Stomach (tissue), 9 donors: Measurements from ENCODE around the gene DEPDC4. TPM values are rescaled to one million over a fixed set of nuclear protein-coding genes. Genes with fewer than 3 reads are reported as not detected.

Experiments used
- DNase-seq, 2 donors: peaks; one replicate each; pipeline versions ENCODE4 v3.0.0 to v3.0.0-alpha.2; 2013 to 2019
- H3K27ac ChIP-seq, 5 donors: fragments of 200-600 bp in 4 of 5; sonication (generic) in 4 of 5; one replicate each; pipeline ENCODE4 v1.5.1; 2013 to 2019; ENCODE audit warnings: mild to moderate bottlenecking in 1 of 5, moderate library complexity in 1 of 5
- H3K27me3 ChIP-seq, 3 donors: fragments of 200-600 bp; sonication (generic); one replicate each; pipeline ENCODE4 v1.5.1; 2017 to 2019; ENCODE audit warnings: mixed run types in 1 of 3
- H3K36me3 ChIP-seq, 4 donors: fragments of 200-600 bp; sonication (generic); 1 replicate in 3 of 4; 2 replicates in 1 of 4; pipeline ENCODE4 v1.5.1; 2016 to 2019
- H3K4me1 ChIP-seq, 4 donors: fragments of 200-600 bp; sonication (generic); one replicate each; pipeline ENCODE4 v1.5.1; 2016 to 2019
- H3K4me3 ChIP-seq, 4 donors: fragments of 200-600 bp; sonication (generic) in 3 of 4; one replicate each; pipeline ENCODE4 v1.5.1; 2016 to 2019; ENCODE audit warnings: mild to moderate bottlenecking in 1 of 4
- H3K9me3 ChIP-seq, 4 donors: fragments of 200-600 bp; sonication (generic); one replicate each; pipeline ENCODE4 v1.5.1; 2016 to 2019
- EP300 ChIP-seq: sonication (generic); formaldehyde crosslinking; IDR thresholded peaks from one replicate; pipeline ENCODE4 v1.6.1; 2017; ENCODE audit warnings: antibody characterized with exemption
- POLR2A ChIP-seq, 4 donors: fragments of 450-650 bp; IDR thresholded peaks; one replicate each; pipeline ENCODE4 v1.6.1; 2016; ENCODE audit warnings: antibody characterized with exemption in 4 of 4, control low read depth in 2 of 4, mild to moderate bottlenecking in 1 of 4, moderate library complexity in 1 of 4
- POLR2AphosphoS5 ChIP-seq, 3 donors: sonication (generic); formaldehyde crosslinking; IDR thresholded peaks; one replicate each; pipeline ENCODE4 v1.6.1; 2016; ENCODE audit warnings: antibody characterized with exemption in 3 of 3
- WGBS, 5 donors: extraction: QIAGEN DNeasy Blood & Tissue Kit in 3 of 5; methylation state at CpG; one replicate each; pipeline versions ENCODE4 v1.1.5 to v1.1.7; 2013 to 2018; 5-methylcytosine and 5-hydroxymethylcytosine counted together
- intact Hi-C: fragments of 100-400 bp; cut with DNase I; formaldehyde crosslinking; loops from one replicate; pipeline ENCODE4 v1.15.1; 2023; ENCODE audit warnings: low total_unique reads
- polyA plus RNA-seq, 3 donors: library from polyadenylated mRNA; stranded (reverse); fragments of 200-250 nt; gene quantifications; one replicate each; pipeline ENCODE4 v1.2.3, GENCODE V29; 2013
- total RNA-seq, 5 donors: library from RNA; depleted of rRNA; stranded (reverse); fragments of >200 nt; gene quantifications; one replicate each; pipeline versions ENCODE4 v1.1.0 to v1.2.3, GENCODE V29; 2014 to 2016
- TF ChIP-seq, protein P1 (sequence below), 7 experiments: fragments of 450-650 bp in 4 of 7; fragments of 200-600 bp in 3 of 7; sonication (generic) in 3 of 7; IDR thresholded peaks; one replicate each; pipeline ENCODE4 v1.5.1; 2016 to 2019; ENCODE audit warnings: antibody characterized with exemption in 7 of 7, control low read depth in 2 of 7, mild to moderate bottlenecking in 1 of 7
- donor health status: healthy with polysubstance abuse.
- donor health status: Bipolar disorder and iron deficiency.
- donor health status: healthy.

DEPDC4 gene
- total and polyA plus RNA-seq, 8 donors = 0.48 to 3.1 (median 0.55) TPM; not detected in 3

DNA sequence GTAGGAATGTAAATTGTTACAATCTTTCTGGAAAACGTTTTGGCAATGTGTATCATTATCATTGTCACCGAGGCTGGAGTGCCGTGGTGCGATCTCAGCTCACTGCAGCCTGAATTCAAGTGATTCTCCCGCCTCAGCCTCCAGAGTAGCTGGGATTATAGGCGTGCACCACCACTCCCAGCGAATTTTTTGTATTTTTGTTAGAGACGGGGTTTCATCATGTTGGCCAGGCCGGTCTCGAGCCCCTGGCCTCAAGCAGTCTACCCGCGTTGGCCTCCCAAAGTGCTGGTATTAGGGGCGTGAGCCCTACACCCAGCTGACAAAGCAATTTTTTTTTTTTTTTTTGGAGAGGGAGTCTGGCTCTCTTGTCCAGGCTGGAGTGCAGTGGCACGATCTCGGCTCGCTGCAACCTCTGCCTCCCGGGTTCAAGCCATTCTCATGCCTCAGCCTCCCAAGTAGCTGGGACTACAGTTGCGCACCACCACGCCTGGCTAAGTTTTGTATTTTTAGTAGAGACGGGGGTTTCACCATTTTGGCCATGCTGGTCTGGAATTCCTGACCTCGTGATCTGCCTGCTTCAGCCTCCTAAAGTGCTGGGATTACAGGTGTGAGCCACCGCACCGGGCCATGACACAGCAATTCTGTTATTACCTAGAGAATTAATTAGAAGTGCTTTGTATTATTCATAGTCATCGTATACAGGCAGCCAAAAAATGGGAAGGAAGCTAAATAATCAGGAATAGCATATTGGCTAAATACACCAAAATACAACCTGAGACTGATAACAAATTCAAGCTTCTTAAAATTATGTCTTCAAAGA, 65.1 kb downstream of the DEPDC4 start:
- Histone ChIP-seq H3K27me3 (no peaks in the 10 kb centered on the region), H3K36me3 (peaks cover 0 to 19% (median 16%) of the 10 kb centered on the region in 4 donors), H3K27ac (peak overlapping the region in 1 of 5 donors; percentile 84), H3K4me3 (peak overlapping the region; percentile 60 to 95 (median 75)), H3K9me3 (no peaks in the 10 kb centered on the region), H3K4me1 (peaks cover 15 to 50% (median 40%) of the 10 kb centered on the region in 4 donors)
- TF ChIP-seq EP300 = no peak
- TF ChIP-seq, protein P1, sequence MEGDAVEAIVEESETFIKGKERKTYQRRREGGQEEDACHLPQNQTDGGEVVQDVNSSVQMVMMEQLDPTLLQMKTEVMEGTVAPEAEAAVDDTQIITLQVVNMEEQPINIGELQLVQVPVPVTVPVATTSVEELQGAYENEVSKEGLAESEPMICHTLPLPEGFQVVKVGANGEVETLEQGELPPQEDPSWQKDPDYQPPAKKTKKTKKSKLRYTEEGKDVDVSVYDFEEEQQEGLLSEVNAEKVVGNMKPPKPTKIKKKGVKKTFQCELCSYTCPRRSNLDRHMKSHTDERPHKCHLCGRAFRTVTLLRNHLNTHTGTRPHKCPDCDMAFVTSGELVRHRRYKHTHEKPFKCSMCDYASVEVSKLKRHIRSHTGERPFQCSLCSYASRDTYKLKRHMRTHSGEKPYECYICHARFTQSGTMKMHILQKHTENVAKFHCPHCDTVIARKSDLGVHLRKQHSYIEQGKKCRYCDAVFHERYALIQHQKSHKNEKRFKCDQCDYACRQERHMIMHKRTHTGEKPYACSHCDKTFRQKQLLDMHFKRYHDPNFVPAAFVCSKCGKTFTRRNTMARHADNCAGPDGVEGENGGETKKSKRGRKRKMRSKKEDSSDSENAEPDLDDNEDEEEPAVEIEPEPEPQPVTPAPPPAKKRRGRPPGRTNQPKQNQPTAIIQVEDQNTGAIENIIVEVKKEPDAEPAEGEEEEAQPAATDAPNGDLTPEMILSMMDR (IDR thresholded peaks at IDR 0.05) = no peak
- no peak for TF ChIP-seq POLR2AphosphoS5 (IDR thresholded peaks at IDR 0.05)
- intact Hi-C loops = no loop called here
- WGBS, 5 donors = 84 to 89% (median 87%) methylated on average over 24 of the region's 24 CpGs
- no peak for DNase-seq

DNA sequence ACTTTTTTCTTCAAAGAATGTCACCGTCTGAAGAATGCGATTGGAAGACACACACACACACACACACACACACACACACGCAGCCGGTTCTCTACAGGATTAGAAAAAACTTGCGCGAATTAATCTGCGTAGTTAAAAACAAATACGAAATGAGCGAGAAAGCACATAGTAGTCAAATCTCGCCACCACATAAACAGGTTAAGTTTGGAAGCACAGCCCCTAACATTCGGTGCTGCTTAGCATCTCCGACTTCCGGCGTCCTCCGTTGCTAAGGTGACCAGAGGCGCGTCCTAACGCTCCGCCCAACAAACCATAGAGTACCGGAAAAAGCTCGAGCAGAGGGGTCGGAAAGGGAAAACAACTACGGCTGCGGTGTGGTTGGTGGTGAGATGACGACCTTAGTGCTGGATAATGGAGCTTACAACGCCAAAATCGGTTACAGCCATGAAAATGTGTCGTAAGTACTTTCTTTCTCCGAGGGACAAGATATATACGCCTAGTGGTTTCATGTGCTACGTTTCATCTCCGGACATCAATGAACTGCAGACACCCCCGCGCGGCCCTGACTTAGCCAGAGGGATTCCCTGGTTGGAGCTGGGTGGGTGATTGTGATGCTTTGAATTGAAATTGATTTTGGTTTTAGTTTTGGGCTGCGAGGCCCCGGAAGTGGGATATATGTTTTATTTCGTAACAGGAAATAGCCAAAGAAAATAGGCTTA, 66.3 kb downstream of the DEPDC4 start, which contains the start of gene ACTR6:
TSS of gene ACTR6 (plus strand) at position 353 of the 719 bp plus-strand sequence. CDS start at position 390, 37 bp downstream.
- DNase-seq = peak; percentile 96 to 99
- intact Hi-C loops = no loop called here
- Histone ChIP-seq H3K27ac (peak within 1 kb of the TSS; percentile 82 to 87 (median 84)), H3K27me3 (no peaks in the 10 kb centered on the region), H3K4me3 (peak within 1 kb of the TSS; percentile 60 to 95 (median 75)), H3K4me1 (peaks cover 15 to 50% (median 40%) of the 10 kb centered on the region in 4 donors), H3K36me3 (peaks cover 0 to 7% (median 4%) of the 10 kb centered on the region in 4 donors), H3K9me3 (no peaks in the 10 kb centered on the region)
- TF ChIP-seq POLR2A (IDR thresholded peaks at IDR 0.05) (no peak), EP300 (no peak), POLR2AphosphoS5 (IDR thresholded peaks at IDR 0.05) (peak; percentile 76 to 94 (median 79))
- 0% methylated on average over 37 to 38 of the region's 38 CpGs for WGBS, 5 donors

DNA sequence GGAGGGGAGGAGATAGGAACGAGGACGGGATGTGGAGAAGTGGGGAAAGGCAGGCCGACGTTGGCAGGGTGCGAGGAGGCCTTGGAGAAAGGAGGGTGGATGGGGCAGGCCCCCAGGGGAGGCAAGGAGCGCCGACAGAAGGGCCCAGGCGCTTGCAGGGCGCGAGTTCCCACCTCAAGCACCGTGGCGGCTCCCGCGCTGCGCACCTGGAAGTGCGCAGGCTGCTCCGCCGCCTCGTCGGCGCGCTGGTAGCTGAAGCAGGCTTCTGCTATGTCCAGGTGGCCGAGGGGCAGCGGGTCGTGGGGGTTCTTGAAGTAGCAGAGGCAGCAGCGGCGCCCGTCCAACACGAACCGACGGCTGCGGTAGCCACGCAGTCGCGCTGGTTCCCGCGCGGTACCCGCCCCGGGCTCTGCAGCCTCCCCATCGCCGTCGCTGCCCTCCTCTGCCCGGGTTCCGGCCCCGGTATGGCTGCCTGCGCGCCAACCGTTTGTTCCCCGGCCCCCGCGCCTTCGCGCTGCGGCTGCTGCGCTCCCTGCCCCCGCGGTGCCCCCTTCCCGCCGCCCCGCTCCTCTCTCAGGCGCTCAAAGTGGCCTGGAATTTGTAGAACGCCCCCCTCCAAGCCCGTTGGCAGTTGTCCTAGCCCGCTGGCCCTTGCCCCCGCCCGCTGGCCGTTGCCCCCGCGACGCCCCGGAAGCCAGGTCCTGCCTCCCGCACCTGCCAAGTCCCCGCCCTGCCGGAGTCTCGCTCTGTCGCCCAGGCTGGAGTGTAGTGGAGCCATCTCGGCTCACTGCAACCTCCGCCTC, 67.3 kb downstream of the DEPDC4 start:
- Histone ChIP-seq H3K36me3 (peaks cover 0 to 6% (median 6%) of the 10 kb centered on the region in 4 donors), H3K9me3 (no peaks in the 10 kb centered on the region), H3K27ac (peak overlapping the region; percentile 82 to 87 (median 84)), H3K27me3 (no peaks in the 10 kb centered on the region), H3K4me1 (peaks cover 15 to 50% (median 39%) of the 10 kb centered on the region in 4 donors), H3K4me3 (peak overlapping the region; percentile 60 to 95 (median 75))
- intact Hi-C loops = no loop called here
- DNase-seq = peak; percentile 84 to 85
- WGBS, 5 donors = 1 to 3% (median 2%) methylated on average over 36 to 79 of the region's 79 CpGs
- TF ChIP-seq EP300 = no peak
- TF ChIP-seq, protein P1 (IDR thresholded peaks at IDR 0.05) = no peak
- peak in 1 of 3 donors; percentile 20 for TF ChIP-seq POLR2AphosphoS5 (IDR thresholded peaks at IDR 0.05)

DNA sequence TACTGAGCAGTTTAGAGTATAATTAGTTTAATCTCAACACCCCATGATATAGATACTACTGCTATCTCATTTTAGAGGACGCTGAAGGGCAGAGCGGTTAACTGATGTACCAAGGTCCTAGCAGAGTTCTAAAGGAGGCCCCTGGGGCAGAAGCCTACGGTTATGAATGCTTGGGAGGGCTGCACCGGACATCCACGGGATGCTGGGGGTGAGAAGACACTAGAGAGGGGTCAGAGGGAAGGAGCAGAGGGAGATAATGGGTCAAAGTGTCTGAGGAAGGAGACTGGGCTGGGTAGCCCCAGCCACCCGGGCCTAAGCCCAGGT, 67.9 kb downstream of the DEPDC4 start:
- WGBS, 5 donors = 32 to 46% (median 38%) methylated on average over 6 of the region's 6 CpGs
- peak overlapping the region; percentile 82 to 87 (median 84) for H3K27ac ChIP-seq

More for the DNA sequence above, 67.9 kb downstream of the DEPDC4 start:
- no peak for TF ChIP-seq EP300
- TF ChIP-seq POLR2A (IDR thresholded peaks at IDR 0.05) = no peak
- TF ChIP-seq POLR2AphosphoS5 (IDR thresholded peaks at IDR 0.05) = no peak
- TF ChIP-seq, protein P1 (IDR thresholded peaks at IDR 0.05) = no peak
- intact Hi-C loops = no loop called here
- DNase-seq = no peak
- Histone ChIP-seq H3K4me1 (peaks cover 15 to 44% (median 37%) of the 10 kb centered on the region in 4 donors), H3K4me3 (peak overlapping the region; percentile 60 to 95 (median 75)), H3K36me3 (peaks cover 0 to 12% (median 6%) of the 10 kb centered on the region in 4 donors), H3K27me3 (no peaks in the 10 kb centered on the region), H3K9me3 (no peaks in the 10 kb centered on the region)
